Activated effector memory CD4-positive, alpha-beta T cell treated with Interleukin-2 at 50 U/mL for 16 hours (primary cell): Measurements from ENCODE around the gene EVA1B.
A peak's percentile ranks its signal among the peaks of the same experiment; 100 is the strongest.

Experiments
- DNase-seq: peaks from one replicate; pipeline ENCODE4 v3.0.0-alpha.2; 2020

EVA1B gene

GRCh38 chr1:36323636-36324352 is at the start of gene EVA1B:
EVA1B (minus strand) TSS chr1:36323645; CDS start chr1:36323037, 608 bp downstream.
- DNase-seq: peak; percentile 35

DNA sequence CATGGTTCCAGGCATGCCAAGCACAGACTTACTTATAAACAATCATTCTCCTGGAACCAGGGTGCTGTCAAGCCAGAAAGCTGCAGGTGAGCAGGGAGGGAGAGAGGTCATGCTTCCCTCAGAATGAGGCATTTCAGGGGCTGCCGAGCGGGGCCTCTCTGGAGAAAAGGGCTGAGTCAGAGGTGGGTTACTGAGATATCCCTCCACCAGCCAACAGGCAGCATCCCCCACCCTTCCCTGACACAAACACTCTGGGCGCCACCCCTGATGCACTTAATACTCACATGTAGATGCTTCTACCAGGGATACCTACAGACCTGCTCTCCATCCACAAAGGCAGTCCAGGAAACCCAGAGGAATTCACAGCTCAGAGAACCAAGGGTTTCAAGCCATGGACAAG is 49.2 kb upstream of the EVA1B start:
- no peak for DNase-seq

- DNase-seq: peak; percentile 71
Observed at GRCh38 chr1:36369061-36369861, 45.8 kb upstream of the EVA1B start.

DNA sequence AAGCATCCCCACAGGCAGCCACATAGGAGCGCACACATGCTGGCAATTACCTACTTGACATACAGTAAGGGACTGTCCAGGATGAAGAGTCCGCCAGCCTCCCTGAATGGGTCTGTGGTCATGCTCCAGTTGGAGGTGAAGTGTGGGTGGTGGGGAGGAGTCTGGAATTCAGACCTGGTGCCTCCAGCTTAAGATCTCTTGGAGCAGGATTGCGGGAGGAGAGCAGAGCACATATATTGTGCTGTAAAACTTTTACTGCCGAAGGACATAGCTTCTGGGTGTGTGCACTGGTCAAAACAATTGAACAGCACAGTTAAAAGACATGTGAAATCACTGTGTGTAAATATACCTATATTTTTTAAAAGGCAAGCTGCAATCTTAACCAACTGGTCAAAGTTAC is 44.4 kb upstream of the EVA1B start:
- no peak for DNase-seq

GRCh38 chr1:36367066-36367465 is 43.6 kb upstream of the EVA1B start:
- DNase-seq: no peak

DNA sequence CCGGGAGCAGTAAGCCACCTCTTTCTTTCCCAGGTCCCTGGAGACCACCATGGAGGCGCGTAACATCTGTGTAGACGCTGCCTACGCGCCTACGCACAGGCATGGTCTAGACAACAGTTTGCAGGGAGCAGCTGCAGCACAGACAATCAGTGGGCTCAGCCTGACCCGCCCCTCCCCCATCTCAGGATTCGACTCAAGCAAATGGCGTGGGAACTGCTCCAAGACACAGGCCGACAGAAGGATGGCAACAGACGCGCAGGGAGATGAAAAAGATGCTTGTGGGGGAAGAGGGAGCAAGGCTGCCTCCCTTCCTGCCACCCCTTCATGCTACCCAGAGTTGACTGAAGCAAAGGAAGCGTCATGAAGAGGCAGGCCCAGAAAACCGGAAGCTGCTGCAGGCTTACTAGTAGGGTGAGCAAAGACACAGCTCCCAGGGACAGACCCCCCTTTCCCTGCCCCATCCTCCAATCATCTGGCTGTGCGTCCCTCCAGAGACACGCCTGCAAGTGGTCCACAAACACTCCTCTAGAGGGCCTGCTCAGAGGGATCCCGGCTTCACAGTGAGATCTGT is 42.7 kb upstream of the EVA1B start:
- DNase-seq: peak; percentile 36

GRCh38 chr1:36365381-36365780 is 41.9 kb upstream of the EVA1B start:
- DNase-seq: no peak

GRCh38 chr1:36359911-36360550 is 36.6 kb upstream of the EVA1B start:
- no peak for DNase-seq

DNA sequence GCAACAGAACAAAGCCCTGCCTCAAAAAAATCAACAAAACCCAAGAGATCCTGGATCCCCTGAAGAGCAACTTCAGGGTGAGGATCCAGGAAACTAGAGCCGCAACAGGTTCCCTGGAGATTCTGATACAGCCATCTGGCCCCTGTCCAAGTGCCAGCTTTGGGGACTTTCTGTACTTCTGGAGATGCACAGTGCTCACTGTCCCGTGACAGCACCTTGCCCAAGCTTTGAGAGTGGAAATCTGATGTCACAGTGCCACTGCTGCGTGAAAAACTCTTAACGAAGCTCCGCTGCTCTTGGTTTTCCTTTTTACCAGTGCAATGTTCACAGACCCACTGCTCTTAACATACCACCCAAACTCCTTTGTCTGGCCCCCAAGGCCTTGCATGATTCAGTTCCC is 35.9 kb upstream of the EVA1B start:
- no peak for DNase-seq

- DNase-seq: no peak
Observed at GRCh38 chr1:36358514-36359084, 35.2 kb upstream of the EVA1B start.

GRCh38 chr1:36355811-36356210 is 32.4 kb upstream of the EVA1B start:
- no peak for DNase-seq

DNA sequence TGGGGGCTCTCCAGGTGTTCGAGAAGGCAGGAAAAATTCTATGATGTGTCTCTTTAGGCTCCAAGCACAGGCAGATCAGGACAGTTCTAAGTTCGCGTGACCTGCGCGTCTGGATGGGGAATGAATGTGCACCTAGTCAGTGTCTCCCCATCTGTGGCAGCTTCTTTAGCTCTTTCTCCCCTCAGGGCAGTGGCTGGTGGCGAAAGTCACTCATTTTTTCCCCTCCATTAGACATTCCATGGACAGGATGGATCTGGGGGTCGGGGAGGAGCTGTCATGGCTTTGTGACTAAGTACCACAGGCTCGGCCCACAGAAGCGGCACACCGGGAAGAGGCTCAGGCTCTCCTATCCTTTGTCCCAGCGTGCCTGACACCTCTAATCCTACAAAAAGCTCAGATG is 31.0 kb upstream of the EVA1B start:
- no peak for DNase-seq

DNA sequence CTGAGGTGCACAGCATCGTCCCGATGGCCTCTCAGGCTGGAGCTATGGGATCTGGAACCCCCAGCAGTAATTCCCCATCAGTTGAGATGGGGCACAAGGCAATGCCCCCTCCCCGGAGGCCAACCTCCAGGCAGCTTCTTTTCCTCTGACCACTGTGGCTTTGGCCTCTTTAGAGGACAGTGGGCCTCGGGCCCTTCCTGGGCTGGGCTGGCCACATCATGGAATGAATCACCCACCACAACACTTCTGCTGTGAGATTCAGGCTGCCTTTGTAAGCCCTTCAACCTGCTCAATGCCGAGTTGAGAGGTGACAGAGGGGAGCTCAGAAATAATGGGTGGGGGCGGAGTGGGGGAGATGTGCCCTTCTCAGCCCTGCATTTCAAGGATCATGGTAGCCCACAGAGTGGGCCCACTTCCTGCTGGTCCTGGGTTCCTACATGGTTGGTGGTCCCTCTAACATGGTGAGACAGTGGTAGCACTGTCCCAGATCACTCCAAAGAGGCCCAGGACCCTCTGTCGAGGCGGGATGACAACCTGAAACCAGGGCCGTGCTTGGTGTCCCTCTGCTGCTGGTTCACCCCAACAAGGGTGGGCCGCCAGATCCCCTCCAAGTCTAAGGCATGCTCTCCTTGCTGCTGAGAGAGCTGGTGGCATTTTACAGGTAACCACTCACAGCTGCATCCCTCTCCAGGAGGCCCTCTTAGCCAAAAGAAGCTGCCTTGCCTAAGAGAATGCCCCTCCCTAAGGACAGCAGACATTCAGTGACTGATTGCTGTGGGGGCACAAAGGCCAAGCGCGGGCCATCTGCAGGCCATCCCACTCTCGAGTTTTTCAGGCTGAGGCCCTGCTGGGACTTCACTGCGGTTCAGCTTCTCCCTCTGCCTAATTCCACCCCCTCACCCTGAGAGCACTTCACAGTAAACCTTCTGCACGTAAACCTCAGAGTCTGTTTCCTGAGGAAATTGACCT is 29.7 kb upstream of the EVA1B start:
- DNase-seq: no peak

- no peak for DNase-seq
Observed at GRCh38 chr1:36352125-36352909, 28.9 kb upstream of the EVA1B start.

GRCh38 chr1:36351227-36351977 is 28.0 kb upstream of the EVA1B start:
- no peak for DNase-seq

DNA sequence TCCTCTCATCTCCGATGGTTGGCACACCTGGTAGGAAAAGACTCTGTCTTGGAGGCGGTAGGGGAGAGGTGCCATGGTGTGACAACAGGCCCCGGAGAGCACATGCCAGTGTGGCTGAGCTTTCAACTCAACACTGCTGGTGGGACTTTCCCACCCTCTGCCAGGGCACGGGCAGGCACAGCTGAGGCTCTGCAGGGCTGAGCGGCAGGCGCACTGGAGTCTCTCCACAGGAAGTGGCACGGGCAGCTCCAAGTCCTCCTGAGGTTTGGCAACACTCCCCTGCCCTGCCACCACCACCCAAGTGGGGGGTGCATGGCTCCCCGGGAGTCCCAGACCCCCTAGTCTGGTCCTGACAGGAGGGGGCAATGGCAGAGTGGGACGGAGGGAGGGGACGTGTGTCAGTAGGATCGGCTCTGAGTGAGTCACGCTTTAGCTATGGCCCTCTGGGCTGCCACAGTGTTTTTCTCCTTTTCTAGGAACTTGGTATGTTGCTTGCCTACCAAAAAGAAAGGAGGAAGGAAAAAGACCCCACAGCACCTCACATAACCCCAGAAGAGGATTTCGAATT is 27.3 kb upstream of the EVA1B start:
- DNase-seq: peak; percentile 42

- DNase-seq: no peak
Observed at GRCh38 chr1:36349839-36350238, 26.4 kb upstream of the EVA1B start.

- no peak for DNase-seq
Observed at GRCh38 chr1:36349241-36349671, 25.8 kb upstream of the EVA1B start.

DNA sequence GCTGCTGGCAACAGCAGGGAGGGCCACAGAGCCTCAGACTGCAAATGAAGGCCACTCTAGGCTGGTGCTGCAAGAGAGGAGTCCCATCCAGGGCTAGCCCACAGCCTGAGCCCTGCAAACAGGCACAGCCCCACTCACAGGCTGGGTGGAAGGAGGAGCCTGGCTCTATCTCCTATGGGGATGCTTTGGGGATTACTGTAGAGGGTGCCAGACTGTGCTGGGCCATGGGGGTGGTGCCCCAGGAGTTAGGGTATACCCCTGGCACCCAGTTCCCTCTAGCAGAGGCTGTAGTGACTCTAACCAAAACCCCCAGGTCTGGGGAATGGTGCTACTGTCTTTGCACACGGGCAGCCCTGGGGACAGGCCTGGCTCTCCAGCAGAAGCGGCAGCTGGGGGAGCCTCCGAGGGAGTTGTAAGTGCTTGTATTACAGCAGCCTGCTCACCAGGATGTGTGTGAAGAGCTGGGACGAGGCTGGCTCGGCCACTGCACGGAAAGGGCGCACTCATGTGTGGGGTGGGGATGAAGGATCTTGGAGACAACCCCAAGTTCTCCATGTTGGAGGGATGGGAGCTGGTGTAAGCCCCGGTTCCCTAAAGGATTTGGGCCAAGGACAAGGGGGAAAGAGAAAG is 23.4 kb upstream of the EVA1B start:
- DNase-seq: no peak
